GM12878 (cell line): Measurements from ENCODE around the gene HIVEP1. TPM values are rescaled to one million over a fixed set of nuclear protein-coding genes. Genes with fewer than 3 reads are reported as not detected.

Source experiments
- ATAC-seq: fragments of 200-7000 bp; cut with Tn5 transposase; 3 replicates; pipeline ENCODE4 v1.9.1; 2020; ENCODE audit warnings: mild to moderate bottlenecking, moderate library complexity
- BruUV-seq: library from RNA; stranded (reverse); fragments of 400-500 nt; replicated peaks from 2 replicates; lab custom pipeline; 2021; lab: Mats Ljungman, UMichigan
- CTCF ChIA-PET: fragments of 300-600 bp; sonication (Branson Sonifier 250); formaldehyde crosslinking; extraction: SDS; loops from one replicate; lab custom pipeline; 2021; ENCODE audit warnings: inconsistent platforms; lab: Yijun Ruan, JAX
- POLR2A ChIA-PET: fragments of 350-600 bp; formaldehyde crosslinking; extraction: SDS; loops from one replicate; lab custom pipeline; 2021; ENCODE audit warnings: inconsistent platforms; lab: Charles Lee
- RAD21 ChIA-PET: fragments of 300-600 bp; sonication (Branson Sonifier 250); formaldehyde crosslinking; loops from one replicate; lab custom pipeline; 2023; ENCODE audit warnings: antibody characterized with exemption; ENCODE audit not compliant: unreplicated experiment; lab: Charles Lee
- SMC1A ChIA-PET: fragments of 300-600 bp; sonication (Branson Sonifier 250); formaldehyde crosslinking; loops from one replicate; lab custom pipeline; 2023; ENCODE audit not compliant: unreplicated experiment, uncharacterized antibody; lab: Charles Lee
- DNase-seq: peaks from one replicate; pipeline ENCODE4 v3.0.0-alpha.2; 2011; ENCODE audit warnings: low read depth, low spot score
- FAIRE-seq: peaks from 3 replicates; lab custom pipeline; 2011; peaks lifted over from hg19 to GRCh38; lab: Jason Lieb, UNC
- H2AFZ ChIP-seq: 2 replicates; pipeline ENCODE4 v1.6.0; 2011; ENCODE audit warnings: low read depth, low read length, control low read depth; ENCODE audit not compliant: control insufficient read depth
- H3K27ac ChIP-seq: 2 replicates; pipeline ENCODE4 v1.5.1; 2011; ENCODE audit warnings: control low read depth; ENCODE audit not compliant: control insufficient read depth, insufficient read depth
- H3K27me3 ChIP-seq, 2 experiments: replicated peaks in 1 of 2; 2 replicates each; pipeline versions ENCODE4 v1.6.0 to v1.6.1; 2011; ENCODE audit warnings: low read length in 1 of 2; ENCODE audit not compliant: control insufficient read depth in 2 of 2, insufficient read depth in 2 of 2
- H3K36me3 ChIP-seq, 2 experiments: 2 replicates each; pipeline ENCODE4 v1.5.1; 2011; ENCODE audit warnings: low read length in 1 of 2; ENCODE audit not compliant: control insufficient read depth in 2 of 2, insufficient read depth in 2 of 2
- H3K4me1 ChIP-seq: 2 replicates; pipeline ENCODE4 v1.6.1; 2011; ENCODE audit warnings: mild to moderate bottlenecking, low read length, moderate library complexity, mixed read lengths; ENCODE audit not compliant: control insufficient read depth, insufficient read depth
- H3K4me2 ChIP-seq: 2 replicates; pipeline ENCODE4 v1.6.0; 2011; ENCODE audit warnings: control low read depth; ENCODE audit not compliant: control insufficient read depth, insufficient read depth
- H3K4me3 ChIP-seq: fragments of 200-600 bp; sonication (generic); 2 replicates; pipeline ENCODE4 v1.5.1; 2016
- H3K79me2 ChIP-seq: 2 replicates; pipeline ENCODE4 v1.6.0; 2011; ENCODE audit warnings: low read length; ENCODE audit not compliant: control insufficient read depth, insufficient read depth
- H3K9ac ChIP-seq: 2 replicates; pipeline ENCODE4 v1.8.0; 2011; ENCODE audit warnings: low read length, control low read depth, mixed read lengths; ENCODE audit not compliant: control insufficient read depth, insufficient read depth
- H3K9me3 ChIP-seq: replicated peaks from 3 replicates; pipeline ENCODE4 v1.5.1; 2011; ENCODE audit warnings: mild to moderate bottlenecking, low read length; ENCODE audit not compliant: control insufficient read depth, insufficient read depth
- H4K20me1 ChIP-seq: 2 replicates; pipeline ENCODE4 v1.6.0; 2011; ENCODE audit not compliant: control insufficient read depth, insufficient read depth
- CBX5 ChIP-seq: sonication (generic); IDR thresholded peaks from 2 replicates; pipeline ENCODE4 v1.6.1; 2016; ENCODE audit warnings: low read depth, moderate library complexity, mild to moderate bottlenecking, inconsistent platforms
- KLF5 ChIP-seq: fragments of 450-650 bp; IDR thresholded peaks from 2 replicates; pipeline ENCODE4 v1.6.1; 2014; ENCODE audit warnings: mild to moderate bottlenecking; ENCODE audit not compliant: partially characterized antibody
- MEF2A ChIP-seq: IDR thresholded peaks from 2 replicates; pipeline ENCODE4 v1.6.1; 2011; ENCODE audit warnings: low read depth, mild to moderate bottlenecking, low read length, moderate library complexity; ENCODE audit not compliant: insufficient read depth
- NR2C1 ChIP-seq: fragments of 450-650 bp; IDR thresholded peaks from 2 replicates; pipeline ENCODE4 v1.6.1; 2017; ENCODE audit warnings: antibody characterized with exemption, mild to moderate bottlenecking, moderate library complexity
- POLR2A ChIP-seq: IDR thresholded peaks from 2 replicates; pipeline ENCODE4 v1.6.1; 2011; ENCODE audit warnings: low read depth, mild to moderate bottlenecking, low read length
- SMAD5 ChIP-seq: IDR thresholded peaks from 2 replicates; pipeline ENCODE4 v1.6.1; 2016; ENCODE audit warnings: antibody characterized with exemption, low read depth
- SMARCA5 ChIP-seq: fragments of 450-650 bp; IDR thresholded peaks from 2 replicates; pipeline ENCODE4 v1.6.1; 2017; ENCODE audit warnings: mild to moderate bottlenecking
- SREBF2 ChIP-seq: IDR thresholded peaks from 2 replicates; pipeline ENCODE4 v1.6.1; 2012; ENCODE audit warnings: mild to moderate bottlenecking, low read length
- WGBS: methylation state at CpG from one replicate; pipeline ENCODE4 v1.1.6; 2016; ENCODE audit warnings: low lambda C conversion rate; ENCODE audit not compliant: insufficient replicate concordance, insufficient coverage; ENCODE audit errors: missing lambda C conversion rate; 5-methylcytosine and 5-hydroxymethylcytosine counted together
- in situ Hi-C: fragments of 300-500 bp; cut with MboI; formaldehyde crosslinking; loops from 9 replicates; pipeline ENCODE4 v1.14.3; 2018; ENCODE audit warnings: mixed read lengths
- intact Hi-C: fragments of 100-400 bp; cut with micrococcal nuclease; formaldehyde crosslinking; loops from one replicate; pipeline ENCODE4 v1.14.2; 2022; ENCODE audit not compliant: unreplicated experiment
- polyA plus RNA-seq, 11 experiments: library from polyadenylated mRNA; depleted of rRNA in 4 of 11; unstranded in 6 of 11; stranded (reverse) in 5 of 11; fragments of >200 nt; fragmentation: Nextera tagmentation in 4 of 11; fragmentation: Illumina TruSeq in 1 of 11; extraction: Ambion mirVana in 4 of 11; extraction: Trizol in 1 of 11; gene quantifications; 1 replicate in 1 of 11; 2 replicates in 10 of 11; pipeline versions ENCODE4 v1.2.1 to v1.2.3, GENCODE V29; 2011 to 2016; ENCODE audit warnings: inconsistent platforms in 2 of 11, missing spikeins in 2 of 11, low read depth in 1 of 11
- total RNA-seq, 4 experiments: library from RNA; depleted of rRNA in 3 of 4; stranded (reverse); fragments of >200 nt in 3 of 4; fragmentation: Illumina TruSeq in 1 of 4; extraction: Trizol in 1 of 4; gene quantifications; 2 replicates each; pipeline versions ENCODE4 v1.2.1 to v1.2.3, GENCODE V29; 2013 to 2021

HIVEP1 gene
- total and polyA plus RNA-seq, 10 of the 15 experiments (the other 5 are each of a cell fraction or from before 2014, with no cell fraction given), result 4.3 to 37.5 (median 21.6) TPM

DNA sequence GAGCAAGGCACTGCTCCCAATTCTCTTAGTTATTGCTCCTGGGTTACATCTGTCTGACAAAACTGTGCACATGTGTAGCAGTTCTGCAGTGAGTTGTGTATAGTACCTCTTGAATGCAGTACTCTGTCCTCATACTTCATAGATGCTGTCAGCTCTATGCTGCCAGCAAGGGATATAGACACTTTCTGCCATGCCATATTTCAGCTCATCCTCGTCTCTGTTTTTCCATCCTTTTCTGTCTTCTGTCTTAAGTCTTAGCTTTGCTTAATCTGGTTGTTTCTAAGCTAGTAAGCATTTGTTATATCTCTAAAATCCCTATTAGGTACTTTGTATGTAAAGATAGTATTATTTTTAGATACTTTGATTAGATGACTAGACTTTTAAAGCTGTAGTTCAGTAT lies 76.4 kb downstream of the HIVEP1 start:
- Histone ChIP-seq H3K4me1 (peaks cover 13% of the 10 kb centered on the region), H3K36me3 (peaks cover 0 to 12% of the 10 kb centered on the region in 2 experiments; a peak in 2 of 4 replicates), H3K79me2 (peaks cover 48% of the 10 kb centered on the region), H3K9me3 (peaks cover 2% of the 10 kb centered on the region; the same call in 1 of the 3 replicates), H3K27me3 (no peaks in the 10 kb centered on the region), H2AFZ (no peak overlapping the region), H3K4me2 (no peak overlapping the region), H3K4me3 (no peak overlapping the region), H4K20me1 (peaks cover 4% of the 10 kb centered on the region; the same call in 1 of the 2 replicates), H3K9ac (no peak overlapping the region), H3K27ac (no peak overlapping the region)
- POLR2A ChIA-PET, result interaction anchor here (1.5 to 1.6 kb wide), 2 partner anchors 9 to 23 kb away, joined by 4 to 6 read pairs; no protein-coding TSS in a partner anchor
- FAIRE-seq (no peak), DNase-seq (no peak), ATAC-seq (no peak)
- in situ Hi-C loops, result no loop called here
- CTCF ChIA-PET, result interaction anchor here (0.7 to 1.3 kb wide), 4 partner anchors 10 to 49 kb away, joined by 3 to 8 read pairs (median 4); no protein-coding TSS in a partner anchor
- TF ChIP-seq CBX5, result no peak
- no peak for TF ChIP-seq SMARCA5
- TF ChIP-seq MEF2A, result no peak
- no peak for TF ChIP-seq SREBF2
- no peak for TF ChIP-seq POLR2A
- 100% methylated on average over 1 of the region's 1 CpG for WGBS
- RAD21 ChIA-PET, result interaction anchor here (0.6 to 1.5 kb wide), 6 partner anchors 12 to 199 kb away, joined by 3 to 5 read pairs (median 4); no protein-coding TSS in a partner anchor
- SMC1A ChIA-PET, result interaction anchor here (1.0 to 2.7 kb wide), 13 partner anchors 10 to 517 kb away, joined by 3 to 13 read pairs (median 4); partner anchors contain the start of gene EDN1
- intact Hi-C loops, result no loop called here
- BruUV-seq, result no TSS peak

DNA sequence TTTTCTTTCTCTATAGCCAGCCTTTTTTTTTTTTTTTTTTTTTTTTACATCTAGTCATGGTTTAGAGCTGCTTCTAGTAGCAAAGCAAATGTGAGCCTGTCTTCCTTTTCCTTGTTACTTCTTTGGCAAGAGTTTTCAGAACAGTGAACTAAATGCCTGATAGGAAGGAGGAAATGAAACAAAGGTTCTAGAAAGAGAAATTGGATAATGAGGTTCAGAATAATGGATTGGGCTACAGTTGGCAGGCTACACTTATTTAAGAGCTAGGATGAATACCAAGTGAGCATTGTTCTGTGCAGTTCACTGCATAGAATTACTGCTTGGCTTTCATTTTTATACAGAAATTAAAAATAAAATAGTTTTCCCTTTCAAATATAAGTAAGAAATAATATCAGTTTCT lies 78.6 kb downstream of the HIVEP1 start:
- no peak overlapping the region for H3K27ac ChIP-seq
- no peaks in the 10 kb centered on the region for H3K4me1 ChIP-seq
- peaks cover 4% of the 10 kb centered on the region; the same call in 2 of the 3 replicates for H3K9me3 ChIP-seq
- H3K4me3 ChIP-seq, result no peak overlapping the region
- SMC1A ChIA-PET, result interaction anchor here (0.9 to 2.7 kb wide), 9 partner anchors 8 to 391 kb away, joined by 3 to 11 read pairs (median 3); no protein-coding TSS in a partner anchor
- RAD21 ChIA-PET, result interaction anchor here (0.6 to 1.2 kb wide), 7 partner anchors 11 to 436 kb away, joined by 3 to 7 read pairs (median 3); no protein-coding TSS in a partner anchor
- H2AFZ ChIP-seq, result no peak overlapping the region
- intact Hi-C loops, result no loop called here
- no peaks in the 10 kb centered on the region for H4K20me1 ChIP-seq
- in situ Hi-C loops, result no loop called here
- peaks cover 0 to 12% of the 10 kb centered on the region in 2 experiments; a peak in 2 of 4 replicates for H3K36me3 ChIP-seq
- CTCF ChIA-PET, result interaction anchor here (1.4 to 1.8 kb wide), 3 partner anchors 11 to 25 kb away, joined by 3 to 7 read pairs (median 6); no protein-coding TSS in a partner anchor
- H3K9ac ChIP-seq, result no peak overlapping the region
- H3K79me2 ChIP-seq, result peaks cover 37% of the 10 kb centered on the region
- DNase-seq, result no peak
- POLR2A ChIA-PET, result interaction anchor here (0.6 to 1.6 kb wide), 6 partner anchors 9 to 575 kb away, joined by 3 to 5 read pairs (median 4); no protein-coding TSS in a partner anchor
- no peaks in the 10 kb centered on the region for H3K27me3 ChIP-seq
- no TSS peak for BruUV-seq
- peak; percentile 36; the same call in 2 of the 3 replicates for ATAC-seq
- FAIRE-seq, result no peak
- no peak overlapping the region for H3K4me2 ChIP-seq
- TF ChIP-seq SMAD5 (no peak), NR2C1 (no peak), KLF5 (no peak)
